GM18502 (cell line): ENCODE measurements around the gene SVBP.
A peak's percentile ranks its signal among the peaks of the same experiment; 100 is the strongest.

Experiments
- ATAC-seq: cut with Tn5 transposase; IDR thresholded peaks from one replicate; pipeline ENCODE4 v1.9.1; 2021; ENCODE audit warnings: mild to moderate bottlenecking; ENCODE audit not compliant: unreplicated experiment, poor library complexity

The SVBP gene

GRCh38 chr1:42766741-42767509 is 50.3 kb downstream of the SVBP start, which contains the start of the genes C1orf50 and P3H1:
C1orf50 (plus strand) TSS chr1:42767249; CDS start chr1:42767312, 63 bp downstream.
P3H1 (minus strand) TSS chr1:42767028; CDS start chr1:42766971, 57 bp downstream.
- ATAC-seq, result peak; percentile 92

GRCh38 chr1:42765832-42766740 is 51.1 kb downstream of the SVBP start:
- peak; percentile 22 for ATAC-seq

DNA sequence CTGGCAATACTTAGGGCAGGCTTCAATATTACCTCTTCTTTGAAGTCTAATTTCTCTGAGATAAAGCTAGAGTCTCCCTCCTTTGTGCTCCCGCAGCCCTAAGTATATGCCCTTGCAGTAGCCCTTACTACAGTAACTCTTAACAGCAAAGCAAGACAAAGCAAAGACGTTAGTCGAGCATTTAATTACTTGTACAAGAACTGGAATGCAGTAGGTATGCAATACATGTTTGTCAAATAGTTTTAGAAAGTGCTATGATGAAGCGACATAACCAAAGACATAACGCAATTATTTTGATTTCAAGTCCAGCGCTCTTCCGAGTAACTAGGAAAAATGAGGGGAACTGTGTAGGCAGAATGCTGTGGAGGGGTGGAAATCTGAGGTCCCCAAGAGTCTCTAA is 51.9 kb downstream of the SVBP start:
- ATAC-seq, result no peak

GRCh38 chr1:42762269-42762668 is 54.9 kb downstream of the SVBP start:
- ATAC-seq, result no peak

DNA sequence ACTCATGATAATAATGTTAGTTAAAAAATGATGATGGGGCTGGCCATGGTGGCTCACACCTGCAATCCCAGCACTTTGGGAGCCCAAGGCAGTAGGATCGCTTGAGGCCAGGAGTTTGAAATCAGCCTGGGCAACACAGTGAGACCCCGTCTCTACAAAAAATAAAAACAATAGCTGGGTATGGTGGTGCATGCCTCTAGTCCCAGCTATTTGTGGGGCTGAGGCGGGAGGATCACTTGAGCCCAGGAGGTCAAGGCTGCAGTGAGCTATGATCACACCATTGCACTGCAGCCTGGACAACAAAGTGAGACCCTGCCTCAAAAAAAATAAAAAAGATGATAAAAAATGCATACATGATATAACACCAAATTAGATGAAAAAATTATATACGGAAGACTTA is 55.6 kb downstream of the SVBP start:
- ATAC-seq, result no peak

DNA sequence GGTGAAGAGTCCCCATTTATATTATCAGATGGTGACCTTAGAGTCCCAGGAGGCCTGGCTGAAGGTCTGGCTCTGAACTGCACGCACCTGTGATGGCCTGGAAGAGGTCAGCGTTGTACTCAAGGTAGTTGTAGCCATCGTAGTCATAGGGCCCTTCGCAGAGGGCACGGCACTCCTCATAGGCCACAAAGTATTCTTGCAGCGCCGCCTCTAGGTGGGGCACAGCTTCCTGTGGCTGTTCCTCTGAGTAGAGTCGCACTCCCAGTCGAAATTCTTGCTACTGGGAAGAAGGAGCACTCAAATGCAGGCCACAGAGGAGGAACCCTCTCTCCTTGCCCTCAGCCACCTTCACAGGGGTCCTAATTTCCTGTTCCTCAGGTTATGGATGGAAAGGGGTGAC is 58.1 kb downstream of the SVBP start:
- no peak for ATAC-seq

DNA sequence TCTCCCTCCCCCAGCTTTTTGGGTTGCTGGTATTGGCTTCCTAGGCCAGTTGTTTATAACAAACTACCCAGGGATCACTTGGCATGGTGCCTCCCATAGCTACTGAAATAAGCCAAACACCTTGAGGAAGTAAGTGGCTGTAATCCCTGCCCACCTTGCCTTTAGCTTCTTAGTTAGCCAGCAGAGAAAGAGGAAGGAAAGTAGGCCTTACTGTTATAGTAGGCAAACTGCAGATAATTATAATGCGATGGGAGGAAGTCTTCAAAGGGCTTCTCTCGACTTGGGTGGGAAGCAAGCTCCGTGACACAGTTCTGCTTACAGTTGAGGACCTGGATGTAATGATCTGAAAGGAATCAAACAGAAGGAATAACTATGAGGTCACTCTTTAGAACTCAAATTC is 58.6 kb downstream of the SVBP start:
- ATAC-seq, result no peak

- ATAC-seq, result no peak
These were observed 59.3 kb downstream of the SVBP start for GRCh38 chr1:42757892-42758275.
